ENCODE measurements around the gene TPK1.

Gene TPK1

GRCh38 chr7:144713850-144714249 is 122.0 kb downstream of the TPK1 start:
- DNase-seq: no peak

GRCh38 chr7:144710791-144711190 is 125.1 kb downstream of the TPK1 start:
- DNase-seq: no peak

GRCh38 chr7:144709066-144709465 is 126.8 kb downstream of the TPK1 start:
- DNase-seq: no peak

- no peak for DNase-seq
These were observed 144.6 kb downstream of the TPK1 start for GRCh38 chr7:144691240-144691639.

- no peak for DNase-seq
These were observed 153.1 kb downstream of the TPK1 start for GRCh38 chr7:144682581-144683280.

GRCh38 chr7:144676492-144676891 is 159.4 kb downstream of the TPK1 start:
- DNase-seq: no peak

- no peak for DNase-seq
These were observed 161.3 kb downstream of the TPK1 start for GRCh38 chr7:144674550-144674949.

- no peak for DNase-seq
These were observed 163.0 kb downstream of the TPK1 start for GRCh38 chr7:144672869-144673268.

GRCh38 chr7:144671429-144671828 is 164.4 kb downstream of the TPK1 start:
- DNase-seq: no peak

GRCh38 chr7:144670218-144670617 is 165.6 kb downstream of the TPK1 start:
- DNase-seq: no peak

GRCh38 chr7:144668503-144668902 is 167.3 kb downstream of the TPK1 start:
- no peak for DNase-seq

- no peak for DNase-seq
These were observed 170.0 kb downstream of the TPK1 start for GRCh38 chr7:144665689-144666381.

GRCh38 chr7:144659211-144659610 is 176.6 kb downstream of the TPK1 start:
- no peak for DNase-seq

GRCh38 chr7:144656965-144657517 is 178.8 kb downstream of the TPK1 start:
- no peak for DNase-seq

- DNase-seq: no peak
These were observed 182.4 kb downstream of the TPK1 start for GRCh38 chr7:144653449-144653848.

GRCh38 chr7:144650439-144650838 is 185.4 kb downstream of the TPK1 start:
- no peak for DNase-seq

GRCh38 chr7:144649120-144649519 is 186.7 kb downstream of the TPK1 start:
- DNase-seq: no peak

- no peak for DNase-seq
These were observed 194.3 kb downstream of the TPK1 start for GRCh38 chr7:144641389-144642044.

- no peak for DNase-seq
These were observed 203.1 kb downstream of the TPK1 start for GRCh38 chr7:144632724-144633123.

- DNase-seq: no peak
These were observed 206.3 kb downstream of the TPK1 start for GRCh38 chr7:144629598-144629997.

- no peak for DNase-seq
These were observed 206.8 kb downstream of the TPK1 start for GRCh38 chr7:144629011-144629410.

- no peak for DNase-seq
These were observed 207.7 kb downstream of the TPK1 start for GRCh38 chr7:144628176-144628575.

GRCh38 chr7:144622745-144623144 is 213.1 kb downstream of the TPK1 start:
- DNase-seq: no peak

GRCh38 chr7:144606261-144606660 is 229.6 kb downstream of the TPK1 start:
- DNase-seq: no peak
